Measurements from ENCODE around the gene DSCAM. TPM values are rescaled to one million over a fixed set of nuclear protein-coding genes. Genes with fewer than 3 reads are reported as not detected.

DSCAM gene
- total RNA-seq, 1 experiment from 2014 or later: 0.13 TPM

DNA sequence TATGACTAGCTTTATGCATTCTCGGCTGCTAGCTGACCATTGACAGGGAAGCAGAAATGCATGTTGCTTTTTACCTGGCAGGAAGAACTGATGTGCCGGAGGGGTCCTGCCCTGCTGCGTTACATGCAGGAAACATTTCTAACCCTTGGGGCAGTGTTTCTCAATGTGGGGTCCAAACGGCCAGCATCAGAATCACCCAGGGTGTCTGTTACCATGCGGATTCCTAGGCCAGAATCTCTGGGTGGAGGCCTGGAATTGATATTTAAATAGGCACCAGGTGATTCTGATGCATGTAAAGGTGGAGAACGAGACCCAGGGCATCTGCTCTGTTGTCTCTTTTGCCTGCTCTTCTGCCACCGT, 797.0 kb downstream of the DSCAM start:
- CTCF ChIA-PET: interaction anchor here (1.7 kb wide), 2 partner anchors 9 to 10 kb away, joined by 3 to 5 read pairs; no protein-coding TSS in a partner anchor
- DNase-seq (ENCODE audit: low spot score) (peak; percentile 33), ATAC-seq (peak; percentile 92)
- POLR2A ChIA-PET: no interaction called here
- TF ChIP-seq ZNF317 (CRISPR knock-in tag; IDR thresholded peaks at IDR 0.05; ENCODE audit: borderline replicate concordance, low read depth) (no peak), NFATC4 (CRISPR knock-in tag; IDR thresholded peaks at IDR 0.05) (no peak), CBFB (CRISPR knock-in tag; IDR thresholded peaks at IDR 0.05; ENCODE audit: low read depth) (no peak), SMAD3 (CRISPR knock-in tag; IDR thresholded peaks at IDR 0.05; ENCODE audit: borderline replicate concordance) (no peak), RELA (CRISPR knock-in tag; IDR thresholded peaks at IDR 0.05; ENCODE audit: borderline replicate concordance) (no peak), ZNF396 (CRISPR knock-in tag; IDR thresholded peaks at IDR 0.05; ENCODE audit: borderline replicate concordance) (no peak), SOX15 (CRISPR knock-in tag; IDR thresholded peaks at IDR 0.05) (no peak), RORB (CRISPR knock-in tag; IDR thresholded peaks at IDR 0.05) (no peak)
- TF ChIP-seq, protein P1, sequence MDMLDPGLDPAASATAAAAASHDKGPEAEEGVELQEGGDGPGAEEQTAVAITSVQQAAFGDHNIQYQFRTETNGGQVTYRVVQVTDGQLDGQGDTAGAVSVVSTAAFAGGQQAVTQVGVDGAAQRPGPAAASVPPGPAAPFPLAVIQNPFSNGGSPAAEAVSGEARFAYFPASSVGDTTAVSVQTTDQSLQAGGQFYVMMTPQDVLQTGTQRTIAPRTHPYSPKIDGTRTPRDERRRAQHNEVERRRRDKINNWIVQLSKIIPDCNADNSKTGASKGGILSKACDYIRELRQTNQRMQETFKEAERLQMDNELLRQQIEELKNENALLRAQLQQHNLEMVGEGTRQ (CRISPR knock-in tag; IDR thresholded peaks at IDR 0.05): no peak
- TF ChIP-seq, protein P2, sequence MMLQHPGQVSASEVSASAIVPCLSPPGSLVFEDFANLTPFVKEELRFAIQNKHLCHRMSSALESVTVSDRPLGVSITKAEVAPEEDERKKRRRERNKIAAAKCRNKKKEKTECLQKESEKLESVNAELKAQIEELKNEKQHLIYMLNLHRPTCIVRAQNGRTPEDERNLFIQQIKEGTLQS (CRISPR knock-in tag; conservative IDR thresholded peaks at IDR 0.05): no peak
- TF ChIP-seq, protein P3, sequence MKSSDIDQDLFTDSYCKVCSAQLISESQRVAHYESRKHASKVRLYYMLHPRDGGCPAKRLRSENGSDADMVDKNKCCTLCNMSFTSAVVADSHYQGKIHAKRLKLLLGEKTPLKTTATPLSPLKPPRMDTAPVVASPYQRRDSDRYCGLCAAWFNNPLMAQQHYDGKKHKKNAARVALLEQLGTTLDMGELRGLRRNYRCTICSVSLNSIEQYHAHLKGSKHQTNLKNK (CRISPR knock-in tag; IDR thresholded peaks at IDR 0.05): no peak
- TF ChIP-seq, protein P4, sequence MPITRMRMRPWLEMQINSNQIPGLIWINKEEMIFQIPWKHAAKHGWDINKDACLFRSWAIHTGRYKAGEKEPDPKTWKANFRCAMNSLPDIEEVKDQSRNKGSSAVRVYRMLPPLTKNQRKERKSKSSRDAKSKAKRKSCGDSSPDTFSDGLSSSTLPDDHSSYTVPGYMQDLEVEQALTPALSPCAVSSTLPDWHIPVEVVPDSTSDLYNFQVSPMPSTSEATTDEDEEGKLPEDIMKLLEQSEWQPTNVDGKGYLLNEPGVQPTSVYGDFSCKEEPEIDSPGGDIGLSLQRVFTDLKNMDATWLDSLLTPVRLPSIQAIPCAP (CRISPR knock-in tag; IDR thresholded peaks at IDR 0.05): no peak
- H3K4me3 Mint-ChIP-seq: no peak overlapping the region
- H3K9me3 Mint-ChIP-seq: no peaks in the 10 kb centered on the region
- peaks cover 26% of the 10 kb centered on the region for H3K4me1 Mint-ChIP-seq
- H3K36me3 Mint-ChIP-seq: no peaks in the 10 kb centered on the region
- H3K27me3 Mint-ChIP-seq (ENCODE audit: low read depth): no peaks in the 10 kb centered on the region
- no peak overlapping the region for H3K27ac Mint-ChIP-seq

DNA sequence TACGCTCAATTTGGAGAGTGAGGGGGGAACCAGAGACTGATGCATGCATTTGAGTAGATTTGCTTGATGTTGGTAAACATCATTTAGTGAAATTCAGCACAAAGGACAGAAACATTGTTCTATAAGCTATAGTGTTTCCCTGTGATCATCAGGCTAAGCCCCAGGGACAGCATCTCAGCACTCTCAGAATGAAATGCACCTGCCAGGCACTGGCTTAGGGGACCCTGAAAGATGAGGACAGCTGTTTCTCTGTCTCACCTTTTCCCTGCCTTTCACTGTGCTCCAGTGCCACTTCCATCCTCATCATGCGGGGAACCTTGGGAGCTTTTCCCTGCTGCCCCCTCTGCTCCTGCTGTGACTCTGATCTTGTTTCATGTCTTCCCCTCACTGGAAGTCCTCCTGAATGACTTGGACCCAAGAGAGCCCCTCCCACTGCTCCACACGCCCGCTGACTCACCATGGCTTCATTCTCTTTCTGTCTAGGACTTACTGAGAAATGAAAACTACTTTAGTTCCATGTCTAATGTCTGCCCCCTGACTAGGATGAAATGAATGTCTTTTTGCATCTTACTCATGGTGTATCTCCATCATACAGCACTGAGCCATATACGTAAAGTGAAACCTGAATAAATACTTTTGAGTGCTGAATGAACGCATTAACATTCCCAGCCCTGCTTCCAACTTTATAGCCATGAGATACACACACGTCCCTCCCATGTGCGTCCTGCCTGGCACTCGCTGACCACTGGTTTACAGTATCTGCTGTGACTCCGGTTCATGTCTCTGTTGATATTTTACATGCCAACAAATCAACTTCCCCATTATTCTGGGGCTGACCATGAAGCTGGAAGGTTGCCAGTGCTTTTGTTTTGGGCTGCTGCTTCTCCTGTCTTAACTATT, 797.7 kb downstream of the DSCAM start:
- Mint-ChIP-seq H3K9me3 (no peaks in the 10 kb centered on the region), H3K36me3 (no peaks in the 10 kb centered on the region), H3K27ac (peak overlapping the region; percentile 6; the same call in 1 of the 2 replicates), H3K27me3 (ENCODE audit: low read depth) (no peaks in the 10 kb centered on the region), H3K4me1 (peaks cover 26% of the 10 kb centered on the region), H3K4me3 (no peak overlapping the region)
- ATAC-seq (peak; percentile 24; the same call in 1 of the 2 replicates), DNase-seq (ENCODE audit: low spot score) (no peak)
- ChIA-PET POLR2A (no interaction called here), CTCF (interaction anchor here (1.7 kb wide), 2 partner anchors 9 to 10 kb away, joined by 3 to 5 read pairs; no protein-coding TSS in a partner anchor)
- TF ChIP-seq KAT7 (CRISPR knock-in tag; IDR thresholded peaks at IDR 0.05; ENCODE audit: borderline replicate concordance) (no peak), CREB1 (CRISPR knock-in tag; IDR thresholded peaks at IDR 0.05) (no peak), SOX15 (CRISPR knock-in tag; IDR thresholded peaks at IDR 0.05) (no peak), ATF1 (CRISPR knock-in tag; IDR thresholded peaks at IDR 0.05) (no peak), MXD4 (CRISPR knock-in tag; IDR thresholded peaks at IDR 0.05; ENCODE audit: borderline replicate concordance) (no peak), ZNF423 (CRISPR knock-in tag; IDR thresholded peaks at IDR 0.05) (no peak), NFE2L1 (CRISPR knock-in tag; IDR thresholded peaks at IDR 0.05) (no peak)
- TF ChIP-seq, protein P5, sequence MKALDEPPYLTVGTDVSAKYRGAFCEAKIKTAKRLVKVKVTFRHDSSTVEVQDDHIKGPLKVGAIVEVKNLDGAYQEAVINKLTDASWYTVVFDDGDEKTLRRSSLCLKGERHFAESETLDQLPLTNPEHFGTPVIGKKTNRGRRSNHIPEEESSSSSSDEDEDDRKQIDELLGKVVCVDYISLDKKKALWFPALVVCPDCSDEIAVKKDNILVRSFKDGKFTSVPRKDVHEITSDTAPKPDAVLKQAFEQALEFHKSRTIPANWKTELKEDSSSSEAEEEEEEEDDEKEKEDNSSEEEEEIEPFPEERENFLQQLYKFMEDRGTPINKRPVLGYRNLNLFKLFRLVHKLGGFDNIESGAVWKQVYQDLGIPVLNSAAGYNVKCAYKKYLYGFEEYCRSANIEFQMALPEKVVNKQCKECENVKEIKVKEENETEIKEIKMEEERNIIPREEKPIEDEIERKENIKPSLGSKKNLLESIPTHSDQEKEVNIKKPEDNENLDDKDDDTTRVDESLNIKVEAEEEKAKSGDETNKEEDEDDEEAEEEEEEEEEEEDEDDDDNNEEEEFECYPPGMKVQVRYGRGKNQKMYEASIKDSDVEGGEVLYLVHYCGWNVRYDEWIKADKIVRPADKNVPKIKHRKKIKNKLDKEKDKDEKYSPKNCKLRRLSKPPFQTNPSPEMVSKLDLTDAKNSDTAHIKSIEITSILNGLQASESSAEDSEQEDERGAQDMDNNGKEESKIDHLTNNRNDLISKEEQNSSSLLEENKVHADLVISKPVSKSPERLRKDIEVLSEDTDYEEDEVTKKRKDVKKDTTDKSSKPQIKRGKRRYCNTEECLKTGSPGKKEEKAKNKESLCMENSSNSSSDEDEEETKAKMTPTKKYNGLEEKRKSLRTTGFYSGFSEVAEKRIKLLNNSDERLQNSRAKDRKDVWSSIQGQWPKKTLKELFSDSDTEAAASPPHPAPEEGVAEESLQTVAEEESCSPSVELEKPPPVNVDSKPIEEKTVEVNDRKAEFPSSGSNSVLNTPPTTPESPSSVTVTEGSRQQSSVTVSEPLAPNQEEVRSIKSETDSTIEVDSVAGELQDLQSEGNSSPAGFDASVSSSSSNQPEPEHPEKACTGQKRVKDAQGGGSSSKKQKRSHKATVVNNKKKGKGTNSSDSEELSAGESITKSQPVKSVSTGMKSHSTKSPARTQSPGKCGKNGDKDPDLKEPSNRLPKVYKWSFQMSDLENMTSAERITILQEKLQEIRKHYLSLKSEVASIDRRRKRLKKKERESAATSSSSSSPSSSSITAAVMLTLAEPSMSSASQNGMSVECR (CRISPR knock-in tag; IDR thresholded peaks at IDR 0.05; ENCODE audit: borderline replicate concordance): no peak
